Stimulated activated CD8-positive, alpha-beta memory T cell treated with anti-CD3 and anti-CD28 coated beads, Interleukin-12 subunit alpha, Interleukin-12 subunit beta, amount 100 ng/mL, for 1 hour (primary cell): Measurements from ENCODE around the gene ZNF608.

Experiments
- DNase-seq: peaks from one replicate; pipeline ENCODE4 v3.0.0-alpha.2; 2020; ENCODE audit warnings: low read depth

The ZNF608 gene

DNA sequence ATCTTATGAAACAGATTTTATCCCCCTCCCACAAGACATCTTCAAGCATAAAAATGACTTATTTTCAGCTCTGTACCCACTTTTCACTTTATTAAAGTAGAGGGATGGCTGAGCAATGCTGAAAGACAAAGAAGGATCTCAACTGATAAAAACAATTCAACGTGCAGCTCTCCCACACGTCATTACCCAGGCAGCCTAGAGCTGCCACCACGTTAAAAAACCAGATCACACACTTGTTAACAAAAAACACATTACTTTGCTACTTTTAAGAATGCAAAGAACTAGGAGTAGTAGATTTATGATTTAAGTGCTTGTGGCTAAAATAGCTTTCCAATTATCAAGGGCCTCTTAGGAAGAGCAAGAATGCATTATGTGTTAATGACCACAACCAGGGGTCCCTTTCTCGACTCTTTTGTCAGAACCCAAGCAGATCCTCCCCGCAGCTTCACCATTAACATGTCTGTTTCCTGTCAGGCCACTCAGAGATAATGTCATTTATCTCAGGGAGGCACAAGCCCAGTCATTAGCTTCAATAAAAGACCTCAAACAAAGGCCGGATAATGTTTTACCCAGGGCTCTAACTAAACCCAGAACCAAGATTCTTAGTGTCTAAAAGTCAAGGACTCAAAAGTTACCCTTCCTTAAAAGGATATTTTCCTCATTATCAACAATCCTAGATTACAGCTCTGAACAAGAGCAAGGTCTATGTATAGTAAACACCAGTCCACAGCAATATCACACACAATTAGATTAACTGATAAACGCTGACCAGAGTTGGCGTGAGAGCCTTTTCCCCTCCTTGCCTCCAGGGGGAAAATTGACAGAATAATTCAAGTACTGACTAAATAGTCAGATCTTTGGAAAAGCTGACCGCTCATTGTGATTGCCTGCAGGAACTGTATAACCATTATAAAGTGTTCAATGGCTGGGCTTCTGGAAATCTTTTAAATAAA, 7.5 kb downstream of the ZNF608 start:
- DNase-seq = no peak

DNA sequence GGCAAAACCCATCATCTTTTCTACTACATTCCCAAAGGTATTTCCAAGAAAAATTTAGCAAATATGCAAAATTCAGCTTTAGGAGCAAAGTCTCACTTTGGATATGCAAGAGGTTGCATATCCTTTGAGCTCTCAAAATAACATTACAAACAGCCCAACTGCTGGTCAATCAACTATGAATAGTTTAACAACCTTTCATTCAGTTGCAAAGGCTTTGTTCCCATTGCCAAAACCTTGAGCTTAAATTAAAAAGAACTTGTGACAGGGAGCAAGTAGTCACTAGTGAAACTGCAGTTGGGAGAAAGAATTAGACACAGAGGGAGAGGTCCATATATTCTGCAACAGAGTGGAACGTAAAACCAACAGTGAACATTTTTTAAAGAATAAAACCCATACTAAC, 8.8 kb downstream of the ZNF608 start:
- no peak for DNase-seq

DNA sequence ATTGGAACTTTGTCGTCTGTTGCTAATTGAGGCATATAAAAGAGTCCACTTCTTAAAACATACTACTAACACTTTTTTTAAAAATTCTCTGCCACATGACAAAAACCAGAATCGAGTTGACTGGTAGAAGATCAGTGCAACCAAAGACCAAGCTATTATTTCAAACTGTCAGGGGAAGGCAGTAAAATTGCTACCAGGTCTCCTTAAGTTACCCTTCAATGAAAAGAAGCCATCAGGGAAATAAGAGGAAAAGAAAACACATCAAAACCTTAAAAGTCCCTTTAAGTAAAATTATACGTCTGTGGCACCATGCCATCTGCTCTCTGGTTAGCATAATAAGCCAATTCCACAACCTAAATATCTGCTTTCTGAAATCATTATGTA, 9.6 kb downstream of the ZNF608 start:
- no peak for DNase-seq

DNA sequence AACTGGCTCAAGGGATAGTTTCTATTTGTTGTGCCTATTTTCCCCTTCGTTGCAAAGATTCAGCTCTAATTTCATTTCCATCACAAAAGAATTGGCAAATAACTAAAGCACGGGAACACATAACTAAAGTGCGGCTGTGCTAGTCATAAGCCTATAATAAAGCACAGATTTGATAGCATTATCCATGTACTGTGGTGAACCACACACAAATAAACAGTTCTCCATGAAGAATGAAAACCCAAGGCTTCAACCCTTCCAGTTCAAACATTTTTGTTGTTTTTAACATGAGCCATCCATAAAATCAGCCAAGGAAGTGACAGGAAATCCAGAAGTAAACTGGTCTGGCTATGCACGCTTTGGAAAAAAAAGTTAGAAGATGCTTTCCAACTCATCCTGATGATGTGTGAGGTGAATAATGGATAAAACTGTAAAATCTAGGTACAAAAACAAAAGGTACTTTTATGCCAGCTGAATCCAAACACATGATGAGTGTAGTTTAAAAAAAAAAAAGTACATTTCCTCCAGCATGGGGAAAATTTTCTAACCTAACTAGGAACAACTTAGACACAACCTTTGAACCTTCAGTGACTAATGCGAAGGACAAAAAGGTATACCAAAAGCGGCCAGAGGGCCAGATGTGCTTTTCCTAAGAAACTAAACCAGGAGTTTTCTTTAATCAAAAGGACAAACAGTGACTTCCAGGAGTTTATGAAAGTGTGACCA, 10.2 kb downstream of the ZNF608 start:
- DNase-seq = no peak

- no peak for DNase-seq
Measured at GRCh38 chr5:124735169-124735858, 11.1 kb downstream of the ZNF608 start.

DNA sequence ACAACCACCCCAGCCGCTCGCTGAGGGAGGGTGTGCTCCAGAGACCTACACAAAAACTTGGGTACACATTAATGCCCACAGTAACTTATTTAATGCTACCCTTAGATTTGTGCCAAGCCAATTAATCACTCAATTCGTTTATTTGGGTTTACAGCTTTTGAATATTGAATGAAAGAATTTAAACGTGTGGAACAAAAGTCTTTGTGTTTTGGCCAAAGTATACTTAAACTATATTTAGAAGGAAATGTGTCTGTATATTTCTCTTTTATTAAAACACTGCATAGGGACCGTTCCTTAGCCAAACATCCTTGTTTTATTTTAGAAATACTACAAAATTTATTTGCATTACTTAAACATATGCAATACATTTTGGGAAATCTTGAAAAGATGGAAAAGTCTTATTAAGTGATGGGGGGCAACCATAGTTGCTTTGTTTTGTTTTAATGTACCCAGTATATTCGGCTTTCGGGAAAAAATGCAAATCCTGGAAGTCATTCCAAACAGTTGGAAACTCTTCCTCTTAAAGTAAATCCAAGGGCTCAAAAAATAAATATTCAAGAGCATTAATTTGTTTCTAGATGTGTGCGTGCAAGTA, 11.8 kb downstream of the ZNF608 start:
- no peak for DNase-seq

DNA sequence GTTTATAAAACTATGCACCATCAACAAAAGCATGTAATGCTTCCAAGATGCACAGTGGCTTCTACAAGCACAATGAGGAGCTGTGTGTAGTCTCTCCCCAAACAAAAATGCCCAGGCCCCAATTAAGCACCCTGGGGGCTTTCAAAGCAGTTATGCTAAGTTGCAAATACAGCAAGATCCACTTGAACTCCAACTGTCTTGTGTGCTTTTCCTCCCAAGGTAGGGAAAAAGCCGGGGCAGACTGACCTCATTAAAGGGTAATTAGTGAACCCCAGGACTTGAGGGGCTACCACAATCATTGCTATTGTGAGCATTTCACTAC, 13.1 kb downstream of the ZNF608 start:
- DNase-seq = no peak

- no peak for DNase-seq
Measured at GRCh38 chr5:124732428-124733328, 13.8 kb downstream of the ZNF608 start.

GRCh38 chr5:124730381-124730780, 16.1 kb downstream of the ZNF608 start:
- DNase-seq = no peak

GRCh38 chr5:124729720-124730359, 16.6 kb downstream of the ZNF608 start:
- DNase-seq = no peak

DNA sequence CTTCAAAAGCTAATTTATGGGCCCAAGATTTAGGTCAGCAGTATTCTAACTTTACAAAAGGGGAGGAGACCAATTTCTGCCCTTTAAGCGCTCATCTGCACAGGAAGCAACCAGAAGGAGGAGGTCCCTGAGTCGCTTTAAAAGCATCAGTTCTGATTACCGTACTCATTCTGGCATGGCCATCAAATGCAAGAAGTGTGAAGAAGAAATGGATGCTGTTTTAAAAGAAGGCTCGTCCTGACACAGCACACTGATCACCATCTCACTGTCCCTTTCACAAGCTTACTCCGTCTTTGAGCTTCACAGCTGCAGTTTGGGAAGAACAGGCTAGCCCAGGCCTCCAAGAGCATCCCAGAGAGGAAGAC, 17.5 kb downstream of the ZNF608 start:
- DNase-seq = no peak

DNA sequence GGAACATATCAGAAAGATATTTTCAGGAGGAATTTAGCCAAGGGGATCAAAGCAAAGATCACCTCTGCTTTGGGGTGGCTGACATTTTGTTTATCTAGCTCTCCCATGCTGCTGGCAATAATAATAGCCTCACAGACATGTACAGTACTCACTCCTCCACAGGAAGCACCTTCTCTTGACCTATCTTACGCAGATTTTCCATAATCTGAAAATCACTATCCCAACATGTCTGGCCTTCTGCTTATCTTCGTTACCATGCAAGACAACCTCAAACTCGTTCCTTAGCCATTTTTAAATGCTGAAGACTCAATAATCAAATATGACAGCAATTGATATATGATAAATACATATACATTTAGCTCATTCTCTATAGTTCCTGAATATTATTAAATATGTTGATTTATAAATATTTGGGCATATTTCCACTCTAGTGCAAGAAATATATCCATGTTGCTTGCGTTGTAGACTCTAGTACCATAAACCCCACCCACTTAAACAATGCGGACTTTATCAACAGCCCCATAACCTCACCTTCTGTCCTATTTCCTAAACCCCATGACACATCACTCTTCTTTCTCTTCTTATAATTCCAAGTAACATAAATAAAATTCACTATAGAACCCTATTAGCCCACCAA, 18.0 kb downstream of the ZNF608 start:
- no peak for DNase-seq

- DNase-seq = no peak
Measured at GRCh38 chr5:124726631-124727362, 19.6 kb downstream of the ZNF608 start.

DNA sequence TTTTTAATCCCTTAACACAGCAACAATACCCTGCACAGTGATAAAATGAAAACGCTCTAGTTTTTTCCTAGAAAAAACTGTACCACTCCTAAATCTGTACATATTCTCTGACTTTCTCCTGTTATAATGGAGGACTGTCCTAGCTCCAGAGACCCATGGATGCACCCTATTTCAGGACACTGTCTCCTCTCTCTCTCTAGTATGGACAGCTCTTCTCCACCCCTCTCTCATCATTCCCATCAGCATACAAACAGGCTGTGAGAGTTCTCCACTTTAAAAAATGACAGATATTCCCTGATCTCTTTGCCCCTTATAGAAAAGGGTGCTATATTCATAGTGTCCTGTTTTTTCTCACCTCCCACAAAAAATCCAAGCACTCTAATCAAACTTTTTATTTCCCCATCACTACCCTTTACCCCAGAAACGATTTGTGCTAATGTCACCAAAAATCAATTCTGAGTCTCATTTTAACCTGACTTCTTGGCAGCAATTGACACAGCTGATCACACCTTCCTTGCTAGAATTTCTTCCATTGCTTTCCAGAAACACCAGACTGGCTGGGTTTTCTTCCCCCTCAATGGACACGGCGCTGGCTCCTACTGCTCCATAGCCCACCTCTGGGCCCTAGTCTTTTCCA, 20.7 kb downstream of the ZNF608 start:
- DNase-seq = no peak

DNA sequence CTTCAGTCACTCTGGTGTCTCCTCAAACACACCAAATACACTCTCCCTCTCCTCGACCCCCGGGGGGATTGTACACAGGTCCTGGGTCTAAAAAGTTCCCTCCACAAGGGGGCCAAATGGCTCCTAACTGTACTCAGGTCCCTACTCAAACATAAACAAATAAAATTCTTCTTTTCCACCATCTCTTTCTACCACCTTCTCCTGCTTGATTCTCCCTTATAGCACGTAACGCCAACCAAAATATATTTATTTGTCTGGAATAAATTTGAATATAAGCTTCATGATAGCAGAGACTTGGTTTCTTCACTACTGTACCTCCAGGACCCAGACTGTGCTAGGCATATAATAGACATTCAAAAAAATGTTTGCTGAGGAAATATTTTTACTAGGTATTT, 21.4 kb downstream of the ZNF608 start:
- DNase-seq = no peak

DNA sequence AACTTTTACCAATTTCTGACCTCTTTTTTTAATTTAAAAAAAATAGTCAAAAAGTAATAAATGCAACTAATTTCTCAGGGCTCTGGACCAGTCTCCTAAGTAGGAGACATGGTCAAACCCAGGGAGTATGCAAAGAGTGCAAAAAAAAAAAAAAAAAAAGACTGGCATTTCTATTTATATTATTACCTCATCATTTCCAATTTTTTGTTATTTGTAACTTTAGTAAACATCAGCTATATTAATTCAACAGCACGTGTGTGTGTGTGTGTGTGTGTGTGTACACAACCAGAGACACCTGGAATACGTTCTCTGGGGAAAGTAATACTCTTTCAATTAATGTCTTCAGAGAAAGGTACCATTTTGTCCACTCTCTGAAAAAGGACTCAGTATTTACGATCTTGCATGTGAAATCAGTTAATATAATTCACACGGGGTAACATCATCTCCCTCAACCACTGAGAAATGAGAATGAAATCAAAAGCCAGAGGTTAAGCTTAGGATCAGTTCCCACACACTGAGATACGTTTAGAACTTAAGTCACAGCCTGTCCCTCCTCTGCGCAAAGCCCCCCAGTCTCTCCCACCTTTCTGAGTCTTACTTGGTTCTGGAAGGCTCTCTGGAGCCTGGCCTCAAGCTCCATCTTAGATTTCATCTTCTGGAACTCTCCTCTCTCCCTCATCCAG, 21.9 kb downstream of the ZNF608 start:
- DNase-seq = no peak

DNA sequence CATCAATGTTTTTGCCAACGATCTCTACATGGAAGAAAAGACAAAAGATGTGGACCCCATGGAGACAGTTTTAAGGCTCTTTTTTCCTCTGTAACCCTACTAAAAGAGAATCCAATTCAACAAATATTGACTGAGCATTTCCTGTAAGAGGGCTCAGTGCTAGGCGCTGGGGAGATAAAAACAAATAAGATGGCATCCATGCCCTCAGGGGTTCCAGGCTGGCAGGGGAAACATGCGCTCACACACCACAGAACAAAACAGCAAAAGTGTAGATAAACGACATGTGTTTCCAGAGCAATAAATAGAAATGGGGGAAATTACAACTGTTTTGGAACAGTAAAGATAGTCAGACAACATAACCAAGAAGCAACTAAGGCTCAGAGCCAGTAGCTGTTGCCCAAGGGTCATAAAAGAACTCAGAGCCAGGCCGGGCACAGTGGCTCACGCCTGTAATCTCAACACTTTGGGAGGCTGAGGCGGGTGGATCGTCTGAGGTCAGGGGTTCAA, 25.2 kb downstream of the ZNF608 start:
- DNase-seq = no peak

DNA sequence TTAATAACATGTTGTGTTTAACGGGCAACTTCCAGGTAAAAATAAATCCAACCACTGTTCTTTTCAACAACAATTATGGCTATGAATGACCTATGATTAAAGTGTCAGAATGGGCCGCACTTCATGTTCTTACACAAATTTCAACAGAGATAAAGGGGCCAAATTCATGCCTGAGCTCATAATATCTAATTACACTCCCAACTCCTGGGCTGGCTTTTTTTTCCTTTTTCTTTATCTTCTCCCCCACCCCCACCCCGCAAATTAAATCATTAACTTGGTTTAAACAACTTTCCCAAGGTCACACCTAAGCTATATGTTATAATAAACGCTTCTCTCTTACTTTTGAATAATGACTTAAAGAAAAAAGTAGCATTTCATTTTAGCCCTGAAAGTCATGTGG, 25.8 kb downstream of the ZNF608 start:
- DNase-seq = no peak
